ENCODE results near the gene PDIA6. TPM values are rescaled to one million over a fixed set of nuclear protein-coding genes. Genes with fewer than 3 reads are reported as not detected.

PDIA6 gene
- total RNA-seq, 1 donor, result 412 TPM

- H3K4me3 ChIP-seq (ENCODE audit: low read depth, low read length), result no peak overlapping the region
- no peak for TF ChIP-seq CTCF (IDR thresholded peaks at IDR 0.05; ENCODE audit: insufficient read depth, low read depth, low read length)
- DNase-seq (ENCODE audit: low read depth), result no peak
Measured at GRCh38 chr2:10796703-10797102, 15.9 kb downstream of the PDIA6 start.

- H3K4me3 ChIP-seq (ENCODE audit: low read depth, low read length), result no peak overlapping the region
- DNase-seq (ENCODE audit: low read depth), result no peak
- TF ChIP-seq CTCF (IDR thresholded peaks at IDR 0.05; ENCODE audit: insufficient read depth, low read depth, low read length), result no peak
Measured at GRCh38 chr2:10795508-10796046, 17.0 kb downstream of the PDIA6 start.

GRCh38 chr2:10794876-10795275, 17.7 kb downstream of the PDIA6 start:
- no peak for DNase-seq (ENCODE audit: low read depth)
- no peak for TF ChIP-seq CTCF (IDR thresholded peaks at IDR 0.05; ENCODE audit: insufficient read depth, low read depth, low read length)
- H3K4me3 ChIP-seq (ENCODE audit: low read depth, low read length), result no peak overlapping the region

GRCh38 chr2:10793816-10794215, 18.8 kb downstream of the PDIA6 start:
- DNase-seq (ENCODE audit: low read depth), result no peak
- TF ChIP-seq CTCF (IDR thresholded peaks at IDR 0.05; ENCODE audit: insufficient read depth, low read depth, low read length), result no peak
- no peak overlapping the region for H3K4me3 ChIP-seq (ENCODE audit: low read depth, low read length)

- TF ChIP-seq CTCF (IDR thresholded peaks at IDR 0.05; ENCODE audit: insufficient read depth, low read depth, low read length), result no peak
- no peak for DNase-seq (ENCODE audit: low read depth)
Measured at GRCh38 chr2:10792660-10793400, 19.8 kb downstream of the PDIA6 start.

GRCh38 chr2:10792001-10792634, 20.5 kb downstream of the PDIA6 start:
- no peak for TF ChIP-seq CTCF (IDR thresholded peaks at IDR 0.05; ENCODE audit: insufficient read depth, low read depth, low read length)
- no peak overlapping the region for H3K4me3 ChIP-seq (ENCODE audit: low read depth, low read length)
- no peak for DNase-seq (ENCODE audit: low read depth)

More at GRCh38 chr2:10792660-10793400, 19.8 kb downstream of the PDIA6 start:
- H3K4me3 ChIP-seq (ENCODE audit: low read depth, low read length), result no peak overlapping the region

Data from fibroblast of villous mesenchyme (primary cell).